K562 (cell line): Measurements from ENCODE around the gene ZC3H7B. TPM values are rescaled to one million over a fixed set of nuclear protein-coding genes. Genes with fewer than 3 reads are reported as not detected.

Experiments
- ATAC-seq: fragments of 200-7000 bp; cut with Tn5 transposase; 3 replicates; pipeline ENCODE4 v1.9.1; 2020; ENCODE audit warnings: moderate library complexity
- BruUV-seq: library from RNA; stranded (reverse); fragments of 400-500 nt; replicated peaks from 2 replicates; lab custom pipeline; 2021; lab: Mats Ljungman, UMichigan
- CTCF ChIA-PET: fragments of 300-600 bp; formaldehyde crosslinking; extraction: SDS; loops from one replicate; lab custom pipeline; 2021; ENCODE audit warnings: low intra/inter-chr PET ratio; lab: Yijun Ruan, JAX
- POLR2A ChIA-PET: fragments of 300-600, 350-650 bp; sonication (Branson Sonifier 250); formaldehyde crosslinking; extraction: SDS; loops from one replicate; lab custom pipeline; 2021; ENCODE audit warnings: antibody characterized with exemption, inconsistent platforms; lab: Yijun Ruan, JAX
- DNase-seq, 4 experiments: peaks; one replicate each; pipeline versions ENCODE4 v3.0.0 to v3.0.0-alpha.2; 2011 to 2018; ENCODE audit warnings: low spot score in 3 of 4, mixed read lengths in 3 of 4; ENCODE audit errors: extremely low read depth in 1 of 4
- FAIRE-seq: peaks from 2 replicates; lab custom pipeline; 2011; peaks lifted over from hg19 to GRCh38; lab: Jason Lieb, UNC
- H2AFZ ChIP-seq: 2 replicates; pipeline ENCODE4 v1.6.0; 2011; ENCODE audit warnings: low read depth, low read length, control low read depth, inconsistent platforms
- H3K27ac ChIP-seq: fragments of 200-600 bp; 3 replicates; pipeline ENCODE4 v1.8.0; 2011; ENCODE audit warnings: low read depth, mild to moderate bottlenecking, control low read depth, inconsistent platforms, low read length, moderate library complexity, mixed read lengths; ENCODE audit errors: extremely low read depth
- H3K27me3 ChIP-seq, 2 experiments: fragments of 300-600 bp in 1 of 2; 2 replicates in 1 of 2; 3 replicates in 1 of 2; pipeline versions ENCODE4 v1.6.0 to v1.8.0; 2011; ENCODE audit warnings: inconsistent platforms in 2 of 2, low read length in 2 of 2, mild to moderate bottlenecking in 1 of 2, mixed read lengths in 1 of 2, moderate library complexity in 1 of 2; ENCODE audit not compliant: control insufficient read depth in 2 of 2, insufficient read depth in 2 of 2
- H3K36me3 ChIP-seq: fragments of 300-600 bp; 3 replicates; pipeline ENCODE4 v1.8.0; 2011; ENCODE audit warnings: mild to moderate bottlenecking, low read length, inconsistent platforms; ENCODE audit not compliant: control insufficient read depth, insufficient read depth
- H3K4me1 ChIP-seq, 2 experiments: fragments of 200-600 bp in 1 of 2; replicated peaks in 1 of 2; 2 replicates in 1 of 2; 3 replicates in 1 of 2; pipeline versions ENCODE4 v1.5.1 to v1.8.0; 2011; ENCODE audit warnings: inconsistent platforms in 2 of 2, low read length in 2 of 2, mild to moderate bottlenecking in 1 of 2, mixed read lengths in 1 of 2, moderate library complexity in 1 of 2; ENCODE audit not compliant: control insufficient read depth in 2 of 2, insufficient read depth in 2 of 2
- H3K4me2 ChIP-seq: 2 replicates; pipeline ENCODE4 v1.6.1; 2011; ENCODE audit warnings: low read length, control low read depth, inconsistent platforms, mixed read lengths; ENCODE audit not compliant: insufficient read depth
- H3K4me3 ChIP-seq: fragments of 200-600 bp; sonication (generic), shearing (Covaris generic); 2 replicates; pipeline ENCODE4 v1.5.1; 2016; ENCODE audit warnings: control low read depth, inconsistent platforms
- H3K79me2 ChIP-seq: fragments of 200-600 bp; 3 replicates; pipeline ENCODE4 v1.8.0; 2011; ENCODE audit warnings: low read length, inconsistent platforms; ENCODE audit not compliant: control insufficient read depth, insufficient read depth
- H3K9ac ChIP-seq, 2 experiments: 2 replicates each; pipeline versions ENCODE4 v1.6.0 to v1.6.1; 2011; ENCODE audit warnings: low read depth in 2 of 2, low read length in 2 of 2, control low read depth in 1 of 2, inconsistent platforms in 1 of 2, mild to moderate bottlenecking in 1 of 2, mixed read lengths in 1 of 2; ENCODE audit not compliant: insufficient read depth in 1 of 2
- H3K9me1 ChIP-seq: one replicate; pipeline ENCODE4 v1.6.0; 2011; ENCODE audit warnings: inconsistent platforms, mild to moderate bottlenecking, low read length, moderate library complexity; ENCODE audit not compliant: control insufficient read depth, insufficient read depth
- H3K9me3 ChIP-seq: replicated peaks from 2 replicates; pipeline ENCODE4 v1.5.1; 2011; ENCODE audit warnings: low read depth, low read length, inconsistent platforms; ENCODE audit not compliant: control insufficient read depth, insufficient read depth
- H4K20me1 ChIP-seq: replicated peaks from 2 replicates; pipeline ENCODE4 v1.6.1; 2011; ENCODE audit warnings: low read length, inconsistent platforms, mixed read lengths; ENCODE audit not compliant: control insufficient read depth, insufficient read depth
- CHD4 ChIP-seq: fragments of 200-600 bp; sonication (generic); IDR thresholded peaks from 3 replicates; pipeline ENCODE4 v1.6.1; 2012; ENCODE audit warnings: low read depth, mild to moderate bottlenecking, mixed read lengths, low read length, inconsistent platforms; ENCODE audit not compliant: insufficient read depth, insufficient replicate concordance, poor library complexity, severe bottlenecking
- HMGN3 ChIP-seq: IDR thresholded peaks from 2 replicates; pipeline ENCODE4 v1.6.1; 2011; ENCODE audit warnings: borderline replicate concordance, low read depth, mild to moderate bottlenecking, mixed read lengths, low read length; ENCODE audit not compliant: insufficient read length; ENCODE audit errors: extremely low read depth
- PHF20 ChIP-seq: fragments of 450-650 bp; IDR thresholded peaks from 2 replicates; pipeline ENCODE4 v1.6.1; 2018; ENCODE audit not compliant: partially characterized antibody
- PHTF2 ChIP-seq: fragments of 250-450 bp; sonication (Bioruptor Pico); IDR thresholded peaks from 2 replicates; pipeline ENCODE4 v1.5.0; 2021; ENCODE audit warnings: mild to moderate bottlenecking
- SMARCA4 ChIP-seq: fragments of 450-650 bp; IDR thresholded peaks from 2 replicates; pipeline ENCODE4 v1.6.1; 2016
- ZFP36 ChIP-seq: fragments of 150-350 bp; IDR thresholded peaks from 2 replicates; pipeline ENCODE4 v1.6.1; 2018; ENCODE audit warnings: low read length, low read depth; ENCODE audit not compliant: partially characterized antibody
- ZNF3 ChIP-seq: fragments of 250-450 bp; sonication (Bioruptor Pico); IDR thresholded peaks from 2 replicates; pipeline ENCODE4 v1.5.0; 2021; ENCODE audit warnings: mild to moderate bottlenecking, moderate library complexity
- WGBS: fragments of 100-300 bp; shearing (Covaris generic); methylation state at CpG from one replicate; pipeline ENCODE4 v1.1.6; 2016; ENCODE audit warnings: low coverage, mixed read lengths; ENCODE audit not compliant: insufficient coverage; ENCODE audit errors: missing lambda C conversion rate; 5-methylcytosine and 5-hydroxymethylcytosine counted together
- in situ Hi-C: fragments of 300-500 bp; cut with MboI; formaldehyde crosslinking; loops from 4 replicates; pipeline ENCODE4 v1.15.0; 2018; ENCODE audit warnings: inconsistent platforms, mixed read lengths
- intact Hi-C: fragments of 100-400 bp; cut with micrococcal nuclease; formaldehyde crosslinking; loops from 2 replicates; pipeline ENCODE4 v1.14.2; 2022
- polyA plus RNA-seq, 8 experiments: library from polyadenylated mRNA; depleted of rRNA in 4 of 8; stranded (reverse) in 5 of 8; unstranded in 3 of 8; fragments of >200 nt; fragmentation: Nextera tagmentation in 2 of 8; fragmentation: Illumina TruSeq in 1 of 8; extraction: Ambion mirVana in 2 of 8; extraction: Trizol in 1 of 8; gene quantifications; 2 replicates each; pipeline versions ENCODE4 v1.2.1 to v1.2.3, GENCODE V29; 2011 to 2014; ENCODE audit warnings: inconsistent platforms in 1 of 8, missing spikeins in 1 of 8
- total RNA-seq, 7 experiments: library from RNA; depleted of rRNA in 6 of 7; stranded (reverse); fragments of >200 nt in 6 of 7; fragmentation: Illumina TruSeq in 2 of 7; extraction: Trizol in 2 of 7; gene quantifications; 2 replicates each; pipeline versions ENCODE4 v1.2.1 to v1.2.3, GENCODE V29; 2011 to 2021; ENCODE audit warnings: low replicate concordance in 1 of 7
- TF ChIP-seq, protein P1 (sequence below): fragments of 250-450 bp; sonication (Bioruptor Pico); IDR thresholded peaks from 2 replicates; pipeline ENCODE4 v1.9.0; 2021; ENCODE audit warnings: mild to moderate bottlenecking

ZC3H7B gene
- total and polyA plus RNA-seq, 9 of the 15 experiments (the other 6 are each of a cell fraction or from before 2014, with no cell fraction given), result 0.07 to 49.8 (median 26.8) TPM

DNA sequence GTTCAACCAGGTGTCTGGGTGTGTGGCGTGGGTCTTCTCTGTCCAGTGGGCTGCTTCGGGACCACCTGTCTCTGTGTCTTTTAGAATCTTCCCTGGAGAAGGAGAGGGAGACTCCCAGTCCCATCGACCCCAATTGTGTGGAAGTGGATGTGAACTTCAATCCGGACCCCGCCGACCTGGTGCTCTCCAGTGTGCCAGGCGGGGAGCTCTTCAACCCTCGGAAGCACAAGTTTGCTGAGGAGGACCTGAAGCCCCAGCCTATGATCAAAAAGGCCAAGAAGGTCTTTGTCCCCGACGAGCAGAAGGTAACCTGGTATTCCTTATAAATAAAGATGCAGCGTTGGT is 92.7 kb downstream of the ZC3H7B start:
- in situ Hi-C loops, result no loop called here
- DNase-seq, result no peak
- no peaks in the 10 kb centered on the region for H3K27me3 ChIP-seq
- no peaks in the 10 kb centered on the region for H3K9me3 ChIP-seq
- H3K4me3 ChIP-seq, result no peak overlapping the region
- ChIA-PET CTCF (no interaction called here), POLR2A (interaction anchor here (1.2 kb wide), 1 partner anchor 12 kb away, joined by 3 read pairs; the partner anchor contains the start of gene TEF)
- H3K4me2 ChIP-seq, result no peak overlapping the region
- BruUV-seq, result no TSS peak
- H3K27ac ChIP-seq, result no peak overlapping the region
- H3K9ac ChIP-seq, result no peak overlapping the region; a peak in 1 of 4 replicates
- no peak for FAIRE-seq
- no peak overlapping the region for H2AFZ ChIP-seq
- H4K20me1 ChIP-seq, result no peaks in the 10 kb centered on the region
- no peaks in the 10 kb centered on the region for H3K9me1 ChIP-seq
- 82% methylated on average over 3 of the region's 11 CpGs for WGBS
- intact Hi-C loops, result no loop called here
- no peak for ATAC-seq
- no peaks in the 10 kb centered on the region for H3K36me3 ChIP-seq
- no peaks in the 10 kb centered on the region for H3K79me2 ChIP-seq
- H3K4me1 ChIP-seq, result peaks cover 0 to 4% of the 10 kb centered on the region in 2 experiments; a peak in 1 of 5 replicates
- no peak for TF ChIP-seq ZNF3 (CRISPR knock-in tag)
- TF ChIP-seq, protein P1, sequence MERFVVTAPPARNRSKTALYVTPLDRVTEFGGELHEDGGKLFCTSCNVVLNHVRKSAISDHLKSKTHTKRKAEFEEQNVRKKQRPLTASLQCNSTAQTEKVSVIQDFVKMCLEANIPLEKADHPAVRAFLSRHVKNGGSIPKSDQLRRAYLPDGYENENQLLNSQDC (CRISPR knock-in tag), result no peak
- no peak for TF ChIP-seq PHF20
- TF ChIP-seq ZFP36, result no peak
- no peak for TF ChIP-seq HMGN3
- TF ChIP-seq SMARCA4, result no peak
- TF ChIP-seq PHTF2 (CRISPR knock-in tag), result no peak
- no peak for TF ChIP-seq CHD4
